Thymus (tissue), 14 donors: ENCODE measurements around the gene OR1D2. TPM values are rescaled to one million over a fixed set of nuclear protein-coding genes. Genes with fewer than 3 reads are reported as not detected.
"Not testable (repeated sequence)": the region's sequence is repeated elsewhere in the genome, so short reads cannot be mapped to it uniquely, and the experiment has no call there.

Experiments
- DNase-seq, 9 donors: peaks; one replicate each; pipeline ENCODE4 v3.0.0-alpha.2; 2013; ENCODE audit warnings: low spot score in 9 of 9, low read depth in 6 of 9, missing footprints in 1 of 9
- H3K27ac ChIP-seq, 2 donors: one replicate each; pipeline ENCODE4 v1.5.1; 2013; ENCODE audit warnings: control low read depth in 1 of 2, low read depth in 1 of 2, low read length in 1 of 2, mild to moderate bottlenecking in 1 of 2, moderate library complexity in 1 of 2
- H3K27me3 ChIP-seq, 2 donors: one replicate each; pipeline ENCODE4 v1.5.1; 2013; ENCODE audit warnings: low read length in 1 of 2; ENCODE audit not compliant: control insufficient read depth in 2 of 2, insufficient read depth in 1 of 2
- H3K36me3 ChIP-seq, 2 donors: one replicate each; pipeline ENCODE4 v1.5.1; 2013; ENCODE audit warnings: low read length in 1 of 2, mild to moderate bottlenecking in 1 of 2, moderate library complexity in 1 of 2; ENCODE audit not compliant: control insufficient read depth in 2 of 2, insufficient read depth in 2 of 2
- H3K4me1 ChIP-seq, 2 donors: one replicate each; pipeline ENCODE4 v1.5.1; 2013; ENCODE audit warnings: low read length in 2 of 2; ENCODE audit not compliant: control insufficient read depth in 2 of 2, insufficient read depth in 2 of 2
- H3K4me3 ChIP-seq, 2 donors: one replicate each; pipeline ENCODE4 v1.5.1; 2013; ENCODE audit warnings: low read length in 2 of 2, control low read depth in 1 of 2, mild to moderate bottlenecking in 1 of 2
- H3K9me3 ChIP-seq, 2 donors: one replicate each; pipeline ENCODE4 v1.5.1; 2013; ENCODE audit warnings: low read length in 1 of 2, mild to moderate bottlenecking in 1 of 2; ENCODE audit not compliant: control insufficient read depth in 2 of 2, insufficient read depth in 1 of 2
- WGBS: extraction: QIAGEN DNeasy Blood & Tissue Kit; methylation state at CpG from one replicate; pipeline ENCODE4 v1.1.7; 2013; 5-methylcytosine and 5-hydroxymethylcytosine counted together
- long read RNA-seq, 10 donors: transcript quantifications; one replicate each; lab custom pipeline, GENCODE V29; 2026
- polyA plus RNA-seq: library from polyadenylated mRNA; stranded (reverse); fragments of 200-250 nt; gene quantifications from one replicate; pipeline ENCODE4 v1.2.3, GENCODE V29; 2013
- total RNA-seq: library from RNA; stranded (reverse); fragments of 120-200 nt; gene quantifications from one replicate; pipeline ENCODE4 v1.2.4, GENCODE V29; 2013
- donor health status: healthy.

OR1D2 gene
- not detected for total RNA-seq
- not detected for polyA plus RNA-seq
- long read RNA-seq, donor 1: 0 reads
- long read RNA-seq, donor 2: 0 reads
- long read RNA-seq, donor 3: 0 reads
- long read RNA-seq, donor 4: 0 reads
- long read RNA-seq, donor 5: 0 reads
- long read RNA-seq, donor 6: 0 reads
- long read RNA-seq, donor 7: 0 reads
- long read RNA-seq, donor 8: 0 reads
- long read RNA-seq, donor 9: 0 reads
- long read RNA-seq, donor 10: 0 reads

GRCh38 chr17:3104322-3104721 lies at the start of gene OR1D2:
OR1D2 (minus strand) TSS chr17:3104422; CDS start chr17:3092996, 11,426 bp downstream.
- Histone ChIP-seq H3K36me3 (no peaks in the 10 kb centered on the region), H3K4me1 (no peaks in the 10 kb centered on the region), H3K9me3 (no peaks in the 10 kb centered on the region), H3K4me3 (no peak within 1 kb of the TSS), H3K27me3 (no peaks in the 10 kb centered on the region), H3K27ac (no peak within 1 kb of the TSS)
- WGBS: 88% methylated on average over 3 of the region's 3 CpGs
- no peak for DNase-seq

DNA sequence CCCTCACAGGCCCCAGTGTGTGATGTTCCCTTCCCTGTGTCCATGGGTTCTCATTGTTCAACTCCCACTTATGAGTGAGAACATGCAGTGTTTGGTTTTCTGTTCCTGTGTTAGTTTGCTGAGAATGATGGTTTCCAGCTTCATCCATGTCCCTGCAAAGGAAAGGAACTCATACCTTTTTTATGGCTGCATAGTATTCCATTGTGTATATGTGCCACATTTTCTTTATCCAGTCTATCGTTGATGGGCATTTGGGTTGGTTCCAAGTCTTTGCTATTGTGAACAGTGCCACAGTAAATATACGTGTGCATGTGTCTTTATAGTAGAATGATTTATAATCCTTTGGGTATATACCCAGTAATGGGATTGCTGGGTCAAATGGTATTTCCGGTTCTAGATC lies 33.3 kb upstream of the OR1D2 start:
- not testable (repeated sequence) for H3K36me3 ChIP-seq, H3K27me3 ChIP-seq, H3K4me3 ChIP-seq, DNase-seq, H3K4me1 ChIP-seq, H3K27ac ChIP-seq, H3K9me3 ChIP-seq
- 93% methylated on average over 2 of the region's 3 CpGs for WGBS

DNA sequence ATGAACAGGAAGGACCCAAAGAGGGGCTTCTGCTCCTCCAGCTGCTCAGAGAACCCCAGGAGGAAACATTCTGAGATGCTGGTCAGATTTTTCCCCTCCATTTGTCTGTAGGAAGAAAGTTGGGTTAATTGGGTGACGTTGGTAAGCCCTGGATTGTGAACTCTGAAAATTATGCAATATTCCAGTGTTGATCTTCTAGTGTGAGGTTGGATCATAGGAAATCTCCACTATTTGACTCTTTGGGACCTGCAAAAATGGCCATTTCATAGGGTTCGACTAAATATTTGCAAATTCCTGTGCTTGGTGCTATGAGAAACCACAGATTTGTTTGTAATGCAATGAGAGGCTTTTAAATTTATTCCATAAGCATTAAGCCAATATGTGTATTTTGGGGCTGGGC lies 23.2 kb upstream of the OR1D2 start, which contains the start of gene OR1G1:
Gene OR1G1 (minus strand): TSS at position 101 of the 400 bp plus-strand sequence. CDS start 0 bp downstream, at position 101.
- 91% methylated on average over 2 of the region's 2 CpGs for WGBS

GRCh38 chr17:3073850-3074249 lies 30.4 kb downstream of the OR1D2 start:
- not testable (repeated sequence) for DNase-seq, H3K9me3 ChIP-seq, H3K27ac ChIP-seq, H3K4me1 ChIP-seq, H3K4me3 ChIP-seq, H3K27me3 ChIP-seq, H3K36me3 ChIP-seq
- WGBS: 94% methylated on average over 4 of the region's 4 CpGs

More for the DNA sequence above, 23.2 kb upstream of the OR1D2 start, which contains the start of gene OR1G1:
- Histone ChIP-seq H3K27ac (no peak within 1 kb of the TSS), H3K9me3 (no peaks in the 10 kb centered on the region), H3K4me1 (no peaks in the 10 kb centered on the region), H3K4me3 (no peak within 1 kb of the TSS), H3K36me3 (no peaks in the 10 kb centered on the region), H3K27me3 (no peaks in the 10 kb centered on the region)
- no peak for DNase-seq

- not testable (repeated sequence) for H3K36me3 ChIP-seq, H3K9me3 ChIP-seq, H3K27me3 ChIP-seq, DNase-seq, H3K4me1 ChIP-seq, H3K27ac ChIP-seq, H3K4me3 ChIP-seq
- WGBS: no CpG with 5 or more reads among the region's 1 CpG
Measured at GRCh38 chr17:3065192-3065591, 39.0 kb downstream of the OR1D2 start.

DNA sequence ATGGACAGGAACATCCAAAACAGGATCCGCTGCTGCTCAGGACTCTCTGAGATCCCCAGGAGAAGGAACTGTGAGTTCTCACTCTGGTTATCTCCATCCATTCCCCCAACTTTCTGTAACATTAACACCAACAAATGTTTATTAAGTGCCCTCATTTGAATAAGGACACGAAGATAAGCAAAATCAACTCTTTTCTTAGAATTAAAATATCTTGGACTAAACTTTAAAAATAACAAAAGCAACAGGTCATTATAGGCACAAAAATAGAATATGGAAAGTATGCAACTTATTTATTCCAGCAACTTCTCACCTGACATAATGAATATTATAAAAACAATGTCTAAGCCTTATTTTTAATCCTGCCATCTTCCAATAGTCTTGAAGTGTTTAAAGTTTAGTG lies 40.7 kb downstream of the OR1D2 start, which contains the start of gene OR1D5:
Gene OR1D5 (minus strand): TSS at position 101 of the 400 bp plus-strand sequence. CDS start 0 bp downstream, at position 101.
- not testable (repeated sequence) for H3K9me3 ChIP-seq, H3K4me3 ChIP-seq, H3K36me3 ChIP-seq, H3K27ac ChIP-seq, H3K4me1 ChIP-seq, H3K27me3 ChIP-seq, DNase-seq
- 93% methylated on average over 1 of the region's 2 CpGs for WGBS

GRCh38 chr17:3062824-3063377 lies 41.3 kb downstream of the OR1D2 start:
- H3K4me1 ChIP-seq, DNase-seq, H3K36me3 ChIP-seq, H3K27me3 ChIP-seq, H3K4me3 ChIP-seq, H3K27ac ChIP-seq, H3K9me3 ChIP-seq: not testable (repeated sequence)
- 91% methylated on average over 8 of the region's 8 CpGs for WGBS

DNA sequence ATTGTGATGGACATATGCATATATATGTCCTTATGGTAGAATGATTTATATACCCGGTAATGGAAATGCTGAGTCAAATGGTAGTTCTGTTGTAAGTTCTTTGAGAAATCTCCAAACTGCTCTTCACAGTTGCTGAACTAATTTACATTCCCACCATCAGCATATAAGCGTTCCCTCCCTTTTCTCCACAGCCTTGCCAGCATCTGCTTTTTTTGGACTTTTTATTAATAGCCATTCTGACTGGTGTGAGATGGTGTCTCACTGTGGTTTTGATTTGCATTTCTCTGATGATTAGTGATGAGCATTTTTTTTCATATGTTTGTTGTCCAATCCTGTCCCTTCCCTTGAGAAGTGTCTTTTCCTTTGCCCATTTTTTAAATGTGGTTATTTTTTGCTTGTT lies 49.4 kb downstream of the OR1D2 start:
- not testable (repeated sequence) for H3K36me3 ChIP-seq, H3K27ac ChIP-seq, DNase-seq, H3K27me3 ChIP-seq, H3K9me3 ChIP-seq, H3K4me1 ChIP-seq, H3K4me3 ChIP-seq
- 97% methylated on average over 1 of the region's 2 CpGs for WGBS

DNA sequence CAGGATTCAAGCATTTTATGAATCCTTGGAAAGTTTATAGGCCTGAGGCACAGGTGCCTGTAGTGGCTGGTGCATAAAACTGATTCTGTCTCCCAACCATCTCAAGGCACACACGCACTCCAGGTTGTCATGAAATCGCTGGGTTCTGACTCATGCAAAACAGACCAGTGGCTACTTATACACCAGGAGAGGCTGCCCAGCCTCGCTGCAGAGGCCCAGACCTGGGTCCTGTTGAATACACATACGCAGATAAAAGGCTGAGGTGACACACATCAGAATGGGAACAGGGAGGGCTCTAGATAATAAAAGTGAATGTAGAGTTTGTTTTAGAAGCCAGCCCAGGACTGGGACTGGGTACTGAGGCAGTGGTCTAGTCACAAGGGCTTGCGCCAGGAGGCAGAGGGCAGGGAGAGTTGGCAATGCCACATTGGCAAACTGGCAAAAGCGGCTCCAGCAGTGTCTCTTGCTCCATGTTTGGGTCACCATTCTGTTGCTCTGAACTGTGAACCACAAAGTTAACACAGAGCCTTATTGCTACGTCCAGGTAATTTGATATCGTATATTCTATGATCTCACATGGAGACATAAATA lies 54.4 kb downstream of the OR1D2 start:
- Histone ChIP-seq H3K27me3 (no peaks in the 10 kb centered on the region), H3K9me3 (no peaks in the 10 kb centered on the region), H3K36me3 (no peaks in the 10 kb centered on the region), H3K4me3 (peak overlapping the region in 1 of 2 donors; percentile 69), H3K4me1 (peaks cover 0 to 12% of the 10 kb centered on the region in 2 donors), H3K27ac (no peak overlapping the region)
- no peak for DNase-seq
- WGBS: 97% methylated on average over 8 of the region's 8 CpGs
